Stimulated activated naive B cell treated with anti-CD40 and anti-IgM and Interleukin-4, amounts not matched to agents 10 μg/mL and 1 μg/mL and 100 μg/mL, for 72 hours (primary cell): ENCODE measurements around the gene MOB2.
"Not testable (repeated sequence)": the region's sequence is repeated elsewhere in the genome, so short reads cannot be mapped to it uniquely, and the experiment has no call there.

Experiments used
- ATAC-seq, 2 donors: fragments of 150-1000 bp; cut with Tn5 transposase; replicated peaks; 2 replicates each; pipeline ENCODE4 v1.10.0; 2021; ENCODE audit warnings: moderate library complexity in 1 of 2
- DNase-seq: peaks from one replicate; pipeline ENCODE4 v3.0.0; 2021
- H3K27ac Mint-ChIP-seq: one replicate; pipeline ENCODE4 v1.8.0; 2022; ENCODE audit warnings: mild to moderate bottlenecking, mixed read lengths
- H3K27me3 Mint-ChIP-seq, 2 donors: one replicate each; pipeline ENCODE4 v1.8.0; 2022; ENCODE audit warnings: mixed read lengths in 2 of 2
- H3K36me3 Mint-ChIP-seq, 2 donors: one replicate each; pipeline ENCODE4 v1.8.0; 2022; ENCODE audit warnings: mixed read lengths in 2 of 2, mild to moderate bottlenecking in 1 of 2
- H3K4me1 Mint-ChIP-seq, 2 donors: one replicate each; pipeline ENCODE4 v1.8.0; 2022; ENCODE audit warnings: mixed read lengths in 2 of 2, mild to moderate bottlenecking in 1 of 2
- H3K4me3 Mint-ChIP-seq, 2 donors: one replicate each; pipeline ENCODE4 v1.8.0; 2022; ENCODE audit warnings: mild to moderate bottlenecking in 2 of 2, mixed read lengths in 2 of 2, moderate library complexity in 1 of 2
- H3K9me3 Mint-ChIP-seq, 2 donors: one replicate each; pipeline ENCODE4 v1.8.0; 2022; ENCODE audit warnings: mixed read lengths in 2 of 2, mild to moderate bottlenecking in 1 of 2

MOB2 gene

GRCh38 chr11:1440066-1440465 lies 46.5 kb downstream of the MOB2 start:
- no peak for ATAC-seq
- no peaks in the 10 kb centered on the region for H3K9me3 Mint-ChIP-seq
- H3K27me3 Mint-ChIP-seq, result peaks cover 4 to 19% of the 10 kb centered on the region in 2 donors
- H3K4me1 Mint-ChIP-seq, result peaks cover 0 to 7% of the 10 kb centered on the region in 2 donors
- no peaks in the 10 kb centered on the region for H3K36me3 Mint-ChIP-seq
- H3K4me3 Mint-ChIP-seq, result no peak overlapping the region
- DNase-seq, result no peak
- H3K27ac Mint-ChIP-seq, result no peak overlapping the region

GRCh38 chr11:1439341-1439740 lies 47.2 kb downstream of the MOB2 start:
- H3K27me3 Mint-ChIP-seq, result peaks cover 8 to 19% of the 10 kb centered on the region in 2 donors
- no peaks in the 10 kb centered on the region for H3K36me3 Mint-ChIP-seq
- H3K4me1 Mint-ChIP-seq, result peaks cover 0 to 7% of the 10 kb centered on the region in 2 donors
- ATAC-seq, result no peak
- no peak for DNase-seq
- no peak overlapping the region for H3K4me3 Mint-ChIP-seq
- H3K9me3 Mint-ChIP-seq, result no peaks in the 10 kb centered on the region
- no peak overlapping the region for H3K27ac Mint-ChIP-seq

GRCh38 chr11:1438967-1439330 lies 47.6 kb downstream of the MOB2 start:
- ATAC-seq (no peak), DNase-seq (no peak)
- Mint-ChIP-seq H3K4me1 (peaks cover 0 to 7% of the 10 kb centered on the region in 2 donors), H3K9me3 (no peaks in the 10 kb centered on the region), H3K36me3 (no peaks in the 10 kb centered on the region), H3K27ac (no peak overlapping the region), H3K27me3 (peaks cover 8 to 19% of the 10 kb centered on the region in 2 donors), H3K4me3 (no peak overlapping the region)

- peaks cover 4 to 19% of the 10 kb centered on the region in 2 donors for H3K27me3 Mint-ChIP-seq
- H3K9me3 Mint-ChIP-seq, result no peaks in the 10 kb centered on the region
- H3K36me3 Mint-ChIP-seq, result no peaks in the 10 kb centered on the region
- H3K4me3 Mint-ChIP-seq, result no peak overlapping the region
- no peak overlapping the region for H3K27ac Mint-ChIP-seq
- DNase-seq (no peak), ATAC-seq (no peak)
- peaks cover 0 to 7% of the 10 kb centered on the region in 2 donors for H3K4me1 Mint-ChIP-seq
Observed at GRCh38 chr11:1438261-1438966, 48.2 kb downstream of the MOB2 start.

- Mint-ChIP-seq H3K27ac (no peak overlapping the region), H3K27me3 (peaks cover 4 to 19% of the 10 kb centered on the region in 2 donors), H3K4me3 (no peak overlapping the region), H3K9me3 (no peaks in the 10 kb centered on the region), H3K36me3 (no peaks in the 10 kb centered on the region), H3K4me1 (peaks cover 0 to 7% of the 10 kb centered on the region in 2 donors)
- DNase-seq, result no peak
- ATAC-seq, result no peak
Observed at GRCh38 chr11:1437500-1437899, 49.1 kb downstream of the MOB2 start.

- Mint-ChIP-seq H3K27ac (no peak overlapping the region), H3K9me3 (no peaks in the 10 kb centered on the region), H3K36me3 (no peaks in the 10 kb centered on the region), H3K4me1 (peaks cover 0 to 7% of the 10 kb centered on the region in 2 donors), H3K4me3 (no peak overlapping the region), H3K27me3 (peaks cover 4 to 19% of the 10 kb centered on the region in 2 donors)
- no peak for DNase-seq
- peak in 1 of 2 donors; percentile 22 for ATAC-seq
Observed at GRCh38 chr11:1436468-1437039, 50.0 kb downstream of the MOB2 start.

GRCh38 chr11:1435820-1436467 lies 50.6 kb downstream of the MOB2 start:
- H3K4me1 Mint-ChIP-seq, result peaks cover 0 to 7% of the 10 kb centered on the region in 2 donors
- no peak for DNase-seq

GRCh38 chr11:1435479-1435819 lies 51.1 kb downstream of the MOB2 start:
- H3K9me3 Mint-ChIP-seq, H3K36me3 Mint-ChIP-seq, H3K27ac Mint-ChIP-seq, DNase-seq, ATAC-seq, H3K4me1 Mint-ChIP-seq, H3K4me3 Mint-ChIP-seq: not testable (repeated sequence)
- H3K27me3 Mint-ChIP-seq, result peaks cover 4 to 19% of the 10 kb centered on the region in 2 donors

More at GRCh38 chr11:1435820-1436467, 50.6 kb downstream of the MOB2 start:
- ATAC-seq, result peak in 1 of 2 donors; percentile 31
- H3K4me3 Mint-ChIP-seq, result no peak overlapping the region
- no peaks in the 10 kb centered on the region for H3K9me3 Mint-ChIP-seq
- H3K36me3 Mint-ChIP-seq, result no peaks in the 10 kb centered on the region
- H3K27ac Mint-ChIP-seq, result no peak overlapping the region
- peaks cover 4 to 19% of the 10 kb centered on the region in 2 donors for H3K27me3 Mint-ChIP-seq

GRCh38 chr11:1433977-1434640 lies 52.5 kb downstream of the MOB2 start:
- no peak overlapping the region for H3K27ac Mint-ChIP-seq
- H3K9me3 Mint-ChIP-seq, result no peaks in the 10 kb centered on the region
- H3K4me1 Mint-ChIP-seq, result peaks cover 0 to 7% of the 10 kb centered on the region in 2 donors
- DNase-seq, result no peak
- H3K4me3 Mint-ChIP-seq, result no peak overlapping the region
- no peak for ATAC-seq
- H3K27me3 Mint-ChIP-seq, result peaks cover 4 to 13% of the 10 kb centered on the region in 2 donors
- H3K36me3 Mint-ChIP-seq, result no peaks in the 10 kb centered on the region

GRCh38 chr11:1433568-1433967 lies 53.0 kb downstream of the MOB2 start:
- Mint-ChIP-seq H3K36me3 (peaks cover 0 to 1% of the 10 kb centered on the region in 2 donors), H3K27ac (no peak overlapping the region), H3K9me3 (peaks cover 2 to 5% of the 10 kb centered on the region in 2 donors), H3K4me1 (peaks cover 0 to 7% of the 10 kb centered on the region in 2 donors), H3K27me3 (peaks cover 4 to 13% of the 10 kb centered on the region in 2 donors), H3K4me3 (no peak overlapping the region)
- ATAC-seq (no peak), DNase-seq (no peak)

GRCh38 chr11:1428762-1429316 lies 57.7 kb downstream of the MOB2 start:
- peaks cover 0 to 7% of the 10 kb centered on the region in 2 donors for H3K27me3 Mint-ChIP-seq

GRCh38 chr11:1425439-1425838 lies 61.1 kb downstream of the MOB2 start:
- Mint-ChIP-seq H3K4me1 (no peaks in the 10 kb centered on the region), H3K9me3 (peaks cover 4 to 6% of the 10 kb centered on the region in 2 donors), H3K36me3 (peaks cover 0 to 1% of the 10 kb centered on the region in 2 donors), H3K27me3 (peaks cover 7 to 10% of the 10 kb centered on the region in 2 donors), H3K4me3 (no peak overlapping the region), H3K27ac (no peak overlapping the region)
- DNase-seq, result no peak
- ATAC-seq, result no peak

More at GRCh38 chr11:1428762-1429316, 57.7 kb downstream of the MOB2 start:
- H3K36me3 Mint-ChIP-seq, result peaks cover 0 to 1% of the 10 kb centered on the region in 2 donors
- no peaks in the 10 kb centered on the region for H3K4me1 Mint-ChIP-seq
- no peak overlapping the region for H3K4me3 Mint-ChIP-seq
- ATAC-seq (no peak), DNase-seq (no peak)
- no peak overlapping the region for H3K27ac Mint-ChIP-seq
- peaks cover 2 to 6% of the 10 kb centered on the region in 2 donors for H3K9me3 Mint-ChIP-seq

- Mint-ChIP-seq H3K27ac (no peak overlapping the region), H3K27me3 (peaks cover 7 to 10% of the 10 kb centered on the region in 2 donors), H3K9me3 (peaks cover 5 to 6% of the 10 kb centered on the region in 2 donors), H3K4me1 (no peaks in the 10 kb centered on the region), H3K36me3 (peaks cover 0 to 1% of the 10 kb centered on the region in 2 donors), H3K4me3 (no peak overlapping the region)
- no peak for DNase-seq
- ATAC-seq, result no peak
Observed at GRCh38 chr11:1425006-1425405, 61.6 kb downstream of the MOB2 start.

GRCh38 chr11:1423406-1423805 lies 63.2 kb downstream of the MOB2 start:
- not testable (repeated sequence) for H3K36me3 Mint-ChIP-seq, DNase-seq, H3K9me3 Mint-ChIP-seq, H3K27ac Mint-ChIP-seq, H3K4me1 Mint-ChIP-seq, H3K4me3 Mint-ChIP-seq, ATAC-seq
- H3K27me3 Mint-ChIP-seq, result peaks cover 7 to 10% of the 10 kb centered on the region in 2 donors
